ENCODE data around the gene GATC.

Gene GATC

DNA sequence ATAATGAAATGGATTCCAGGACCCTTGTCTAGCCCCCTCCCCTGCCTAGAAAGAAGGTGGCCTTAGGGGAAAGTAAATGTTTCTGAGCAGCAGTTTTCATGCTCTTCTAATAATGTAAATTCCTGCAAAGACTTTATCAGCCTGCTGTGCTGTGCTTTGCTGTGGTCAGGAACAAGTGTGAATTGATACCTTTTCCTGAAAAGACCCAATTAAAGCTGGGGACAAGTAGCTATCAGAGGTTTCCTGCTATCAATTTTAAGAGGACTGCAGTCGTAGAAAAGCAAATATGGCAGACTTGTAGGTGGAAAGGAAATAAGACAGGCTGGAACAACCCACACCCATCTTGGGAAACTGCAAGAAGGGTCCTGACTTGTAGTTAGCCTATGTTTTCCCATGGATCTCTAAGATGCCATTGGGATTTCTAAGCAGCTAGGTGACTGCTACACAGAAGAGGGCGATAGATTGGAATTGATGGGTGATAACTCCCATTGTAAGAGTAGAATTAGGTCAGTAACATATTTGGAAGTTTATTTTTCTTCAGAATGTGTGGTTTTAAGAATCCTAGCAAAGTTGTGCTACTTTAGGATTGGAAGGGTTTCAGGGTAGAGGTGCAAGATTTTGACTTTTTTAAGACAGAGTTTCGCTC is 52.7 kb downstream of the GATC start:
- DNase-seq (ENCODE audit: low read depth): no peak

DNA sequence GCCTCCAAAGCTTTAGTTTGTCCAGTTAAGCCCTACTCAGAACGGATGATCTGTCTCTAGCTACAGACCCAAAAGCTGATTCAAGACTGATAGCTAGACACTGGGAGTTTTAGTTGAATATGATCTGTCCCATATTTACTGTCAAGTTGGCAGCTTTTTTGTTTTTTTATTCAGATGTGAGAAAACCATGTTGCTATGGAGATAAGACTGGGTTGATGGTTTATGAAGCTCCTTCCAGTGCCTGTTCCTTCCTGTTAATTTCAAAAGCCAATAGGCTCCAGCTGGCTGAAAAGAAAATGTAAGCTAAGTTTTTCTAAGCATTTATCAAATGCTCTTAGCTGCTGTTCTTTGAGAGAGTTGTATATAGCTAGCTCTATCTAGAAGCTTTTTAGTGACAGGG is 54.3 kb downstream of the GATC start:
- DNase-seq (ENCODE audit: low read depth): no peak

DNA sequence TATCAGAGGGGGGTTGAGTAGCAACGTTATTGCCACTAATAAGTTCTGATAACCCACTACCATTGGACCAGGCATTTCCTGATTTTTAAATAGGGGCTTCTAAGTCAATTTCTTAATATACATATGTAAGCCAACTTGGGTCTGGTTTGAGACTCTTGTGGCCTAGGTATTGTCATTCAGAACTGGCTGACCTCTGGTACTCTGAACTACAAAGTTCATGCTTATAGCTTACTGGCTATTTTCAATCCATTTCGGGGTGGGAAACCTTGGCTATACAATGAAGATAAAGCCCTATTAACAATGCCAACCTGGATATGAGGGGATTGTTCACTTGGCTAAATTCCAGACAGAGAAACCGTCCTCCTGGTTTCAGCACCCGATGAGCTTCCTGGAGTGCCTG is 58.3 kb downstream of the GATC start:
- no peak for DNase-seq (ENCODE audit: low read depth)

DNA sequence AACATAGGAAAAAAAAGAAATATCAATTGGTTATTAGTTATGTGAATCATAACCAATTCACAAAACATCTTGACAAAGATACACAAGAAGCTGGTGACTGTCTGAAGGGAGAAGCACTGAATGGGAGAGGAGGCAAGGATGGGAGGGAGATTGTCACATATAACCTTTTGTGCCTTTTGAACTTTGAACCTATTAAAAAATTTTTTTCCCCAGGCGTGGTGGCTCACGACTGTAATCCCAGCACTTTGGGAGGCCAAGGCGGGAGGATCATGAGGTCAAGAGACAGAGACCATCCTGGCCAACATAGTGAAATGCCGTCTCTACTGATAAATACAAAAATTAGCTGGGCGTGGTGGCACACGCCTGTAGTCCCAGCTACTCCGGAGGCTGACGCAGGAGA is 62.3 kb downstream of the GATC start:
- DNase-seq (ENCODE audit: low read depth): no peak

Data from stimulated activated CD8-positive, alpha-beta memory T cell treated with anti-CD3 and anti-CD28 coated beads, Interleukin-12 subunit alpha, Interleukin-12 subunit beta, amount 100 ng/mL, for 4 hours (primary cell).